GM12875 (cell line): ENCODE results near the gene WDCP.

Experiments used
- H3K4me3 ChIP-seq: one replicate; pipeline ENCODE4 v1.5.1; 2011; ENCODE audit warnings: low read depth, low read length, control low read depth
- CTCF ChIP-seq: IDR thresholded peaks from 2 replicates; pipeline ENCODE4 v1.5.1; 2011; ENCODE audit warnings: low read depth, mild to moderate bottlenecking, control low read depth, inconsistent platforms, low read length, moderate library complexity, borderline replicate concordance; ENCODE audit not compliant: insufficient read depth

The WDCP gene

GRCh38 chr2:24024996-24025663 lies 22.1 kb downstream of the WDCP start:
- TF ChIP-seq CTCF = no peak
- H3K4me3 ChIP-seq = no peak overlapping the region

GRCh38 chr2:24024018-24024417 lies 23.2 kb downstream of the WDCP start:
- TF ChIP-seq CTCF = no peak
- no peak overlapping the region for H3K4me3 ChIP-seq

- no peak overlapping the region for H3K4me3 ChIP-seq
- no peak for TF ChIP-seq CTCF
Measured at GRCh38 chr2:24022975-24023575, 24.1 kb downstream of the WDCP start.

GRCh38 chr2:24022324-24022974 lies 24.7 kb downstream of the WDCP start:
- no peak overlapping the region for H3K4me3 ChIP-seq
- no peak for TF ChIP-seq CTCF

GRCh38 chr2:24021122-24021998 lies 25.8 kb downstream of the WDCP start:
- peak; percentile 63 for TF ChIP-seq CTCF

GRCh38 chr2:24020244-24020643 lies 26.9 kb downstream of the WDCP start:
- TF ChIP-seq CTCF = no peak
- H3K4me3 ChIP-seq = no peak overlapping the region

More at GRCh38 chr2:24021122-24021998, 25.8 kb downstream of the WDCP start:
- no peak overlapping the region for H3K4me3 ChIP-seq
